Measurements from ENCODE around the gene PSMB8.

Gene PSMB8

GRCh38 chr6:32796848-32797776, 46.7 kb downstream of the PSMB8 start (continued):
- TF ChIP-seq ZNF518A (tag by site-specific recombination; conservative IDR thresholded peaks at IDR 0.05; ENCODE audit: low read depth) (0 out of 2 replicates have a peak, but pooled peaks have one; percentile 12), ZNF341 (tag by site-specific recombination; IDR thresholded peaks at IDR 0.05; ENCODE audit: low read depth) (peak; percentile 68), ZNF560 (tag by site-specific recombination; IDR thresholded peaks at IDR 0.05; ENCODE audit: borderline replicate concordance) (no peak), BCL11A (tag by site-specific recombination; IDR thresholded peaks at IDR 0.05; ENCODE audit: low read depth) (no peak), KLF17 (tag by site-specific recombination; IDR thresholded peaks at IDR 0.05) (no peak), ZNF658 (tag by site-specific recombination; IDR thresholded peaks at IDR 0.05) (no peak), PRDM4 (tag by site-specific recombination; IDR thresholded peaks at IDR 0.05) (no peak), ZBTB17 (tag by site-specific recombination; IDR thresholded peaks at IDR 0.05) (0 out of 2 replicates have a peak, but pooled peaks have one; percentile 43)

GRCh38 chr6:32794510-32794909, 49.3 kb downstream of the PSMB8 start:
- Histone ChIP-seq H3K4me1 (ENCODE audit: control insufficient read depth, insufficient read depth, low read length) (no peaks in the 10 kb centered on the region), H3K4me3 (ENCODE audit: low read depth, low read length) (no peak overlapping the region), H3K9me3 (ENCODE audit: control insufficient read depth, insufficient read depth, low read depth, low read length) (no peaks in the 10 kb centered on the region), H3K27ac (ENCODE audit: extremely low read depth, low read depth, low read length) (no peak overlapping the region), H3K36me3 (ENCODE audit: control insufficient read depth in 2 of 2, insufficient read depth in 1 of 2, low read length in 2 of 2) (no peaks in the 10 kb centered on the region)
- ChIA-PET CTCF (interaction anchor here (0.6 to 3.3 kb wide), 9 partner anchors 9 to 1168 kb away, joined by 3 to 24 read pairs (median 7); partner anchors contain the start of gene TAP2), POLR2A (no interaction called here)
- no peak for TF ChIP-seq ATF2 (tag by site-specific recombination; IDR thresholded peaks at IDR 0.05; ENCODE audit: low read depth)
- TF ChIP-seq ZFHX2 (tag by site-specific recombination; conservative IDR thresholded peaks at IDR 0.05) = no peak
- no peak for TF ChIP-seq ZNF433 (tag by site-specific recombination; IDR thresholded peaks at IDR 0.05; ENCODE audit: low read depth)
- no peak for TF ChIP-seq ZNF114 (tag by site-specific recombination; IDR thresholded peaks at IDR 0.05)
- no peak for TF ChIP-seq ZNF423 (tag by site-specific recombination; IDR thresholded peaks at IDR 0.05)
- TF ChIP-seq ZBTB10 (tag by site-specific recombination; IDR thresholded peaks at IDR 0.05) = no peak
- no peak for TF ChIP-seq ZNF26 (tag by site-specific recombination; IDR thresholded peaks at IDR 0.05)
- no peak for TF ChIP-seq ZNF19 (tag by site-specific recombination; IDR thresholded peaks at IDR 0.05; ENCODE audit: low read depth)
- no peak for TF ChIP-seq ZNF426 (tag by site-specific recombination; IDR thresholded peaks at IDR 0.05)
